ENCODE data around the gene CACYBP. TPM values are rescaled to one million over a fixed set of nuclear protein-coding genes. Genes with fewer than 3 reads are reported as not detected.

The CACYBP gene
- polyA plus RNA-seq, 1 donor (not counting 4 experiments of a cell fraction or from before 2014, with no cell fraction given) = 59.3 TPM

DNA sequence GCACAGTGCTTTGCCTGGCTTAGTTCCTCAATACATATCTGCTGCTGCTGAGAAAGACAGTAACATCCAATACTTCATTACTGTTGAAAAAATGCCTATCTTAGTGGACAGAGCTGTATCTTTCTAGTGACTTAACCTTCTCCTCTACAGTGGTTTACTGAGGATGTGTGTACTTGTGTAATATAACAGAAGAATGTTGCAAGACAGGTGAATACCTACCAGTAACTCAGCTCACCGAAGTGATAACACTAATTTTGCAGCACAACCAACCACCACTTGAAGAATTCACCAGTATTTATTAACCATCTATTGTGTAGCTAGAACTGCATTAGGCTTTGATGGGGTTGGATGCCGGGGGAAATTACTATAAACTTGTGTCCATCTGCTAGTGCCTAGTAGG lies 51.2 kb downstream of the CACYBP start:
- dilution Hi-C loops (cut with MboI; ENCODE audit: extremely low pct_ligation_motif_present, low sequenced_read_pairs) = no loop called here
- Histone ChIP-seq H3K4me2 (ENCODE audit: control insufficient read depth, extremely low read depth, insufficient read depth, low read depth, low read length) (no peak overlapping the region), H3K27me3 (ENCODE audit: control insufficient read depth, extremely low read depth, insufficient read depth, low read length) (peaks cover 4% of the 10 kb centered on the region)

DNA sequence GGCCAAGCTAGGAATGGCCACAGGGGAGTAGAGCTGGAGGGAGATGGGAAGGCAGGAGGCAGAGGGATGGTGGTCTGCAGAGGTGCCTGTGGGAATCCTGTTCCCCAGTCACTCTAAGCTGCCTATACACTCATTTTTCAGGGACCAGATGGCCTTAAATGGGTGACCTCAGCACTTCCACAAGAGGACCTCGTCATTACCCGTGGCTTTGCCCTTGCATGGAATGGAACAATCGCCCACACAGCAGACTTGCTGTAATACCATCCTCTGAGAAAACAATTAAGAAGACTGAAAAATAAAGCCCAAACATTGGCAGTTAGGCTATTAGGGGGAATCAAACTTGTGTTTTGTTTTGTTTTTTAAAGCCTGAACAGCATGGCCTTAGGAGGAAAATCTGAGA lies 55.0 kb downstream of the CACYBP start:
- dilution Hi-C loops (cut with MboI; ENCODE audit: extremely low pct_ligation_motif_present, low sequenced_read_pairs) = no loop called here
- Histone ChIP-seq H3K36me3 (ENCODE audit: control insufficient read depth in 2 of 2, extremely low read depth in 1 of 2, insufficient read depth in 2 of 2, low read length in 2 of 2) (no peaks in the 10 kb centered on the region), H3K79me2 (ENCODE audit: control insufficient read depth, insufficient read depth, low read length) (no peaks in the 10 kb centered on the region), H4K20me1 (ENCODE audit: control insufficient read depth, extremely low read depth, insufficient read depth, low read length) (no peaks in the 10 kb centered on the region), H3K27me3 (ENCODE audit: control insufficient read depth, extremely low read depth, insufficient read depth, low read length) (peaks cover 4% of the 10 kb centered on the region), H2AFZ (ENCODE audit: control insufficient read depth, low read length) (no peak overlapping the region), H3K4me2 (ENCODE audit: control insufficient read depth, extremely low read depth, insufficient read depth, low read depth, low read length) (no peak overlapping the region), H3K4me1 (ENCODE audit: control insufficient read depth, extremely low read depth, insufficient read depth, low read length) (no peaks in the 10 kb centered on the region), H3K4me3 (ENCODE audit: control insufficient read depth in 2 of 3, extremely low read depth in 1 of 3, insufficient read depth in 2 of 3, low read depth in 1 of 3, low read length in 3 of 3) (no peak overlapping the region), H3K27ac (ENCODE audit: control insufficient read depth, insufficient read depth, low read length) (no peak overlapping the region), H3K9me1 (ENCODE audit: control insufficient read depth, extremely low read depth, insufficient read depth, low read length) (no peaks in the 10 kb centered on the region), H3K9me3 (ENCODE audit: control insufficient read depth, low read depth, low read length) (no peaks in the 10 kb centered on the region), H3K9ac (ENCODE audit: control insufficient read depth, extremely low read depth, insufficient read depth, low read length) (no peak overlapping the region)
- FAIRE-seq = no peak
- TF ChIP-seq EZH2 (IDR thresholded peaks at IDR 0.05; ENCODE audit: low read length) = no peak
- TF ChIP-seq, protein P1, sequence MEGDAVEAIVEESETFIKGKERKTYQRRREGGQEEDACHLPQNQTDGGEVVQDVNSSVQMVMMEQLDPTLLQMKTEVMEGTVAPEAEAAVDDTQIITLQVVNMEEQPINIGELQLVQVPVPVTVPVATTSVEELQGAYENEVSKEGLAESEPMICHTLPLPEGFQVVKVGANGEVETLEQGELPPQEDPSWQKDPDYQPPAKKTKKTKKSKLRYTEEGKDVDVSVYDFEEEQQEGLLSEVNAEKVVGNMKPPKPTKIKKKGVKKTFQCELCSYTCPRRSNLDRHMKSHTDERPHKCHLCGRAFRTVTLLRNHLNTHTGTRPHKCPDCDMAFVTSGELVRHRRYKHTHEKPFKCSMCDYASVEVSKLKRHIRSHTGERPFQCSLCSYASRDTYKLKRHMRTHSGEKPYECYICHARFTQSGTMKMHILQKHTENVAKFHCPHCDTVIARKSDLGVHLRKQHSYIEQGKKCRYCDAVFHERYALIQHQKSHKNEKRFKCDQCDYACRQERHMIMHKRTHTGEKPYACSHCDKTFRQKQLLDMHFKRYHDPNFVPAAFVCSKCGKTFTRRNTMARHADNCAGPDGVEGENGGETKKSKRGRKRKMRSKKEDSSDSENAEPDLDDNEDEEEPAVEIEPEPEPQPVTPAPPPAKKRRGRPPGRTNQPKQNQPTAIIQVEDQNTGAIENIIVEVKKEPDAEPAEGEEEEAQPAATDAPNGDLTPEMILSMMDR (optimal IDR thresholded peaks at IDR 0.05 in 1 of 3, IDR thresholded peaks at IDR 0.05 in 1 of 3, conservative IDR thresholded peaks at IDR 0.05 in 1 of 3; ENCODE audit: extremely low read depth in 1 of 3, insufficient read depth in 2 of 3, low read length in 3 of 3) = no peak
- no peak for DNase-seq (ENCODE audit: low read depth, low spot score)

More for the DNA sequence above, 51.2 kb downstream of the CACYBP start:
- Histone ChIP-seq H3K9ac (ENCODE audit: control insufficient read depth, extremely low read depth, insufficient read depth, low read length) (no peak overlapping the region), H3K36me3 (ENCODE audit: control insufficient read depth in 2 of 2, extremely low read depth in 1 of 2, insufficient read depth in 2 of 2, low read length in 2 of 2) (no peaks in the 10 kb centered on the region), H3K4me1 (ENCODE audit: control insufficient read depth, extremely low read depth, insufficient read depth, low read length) (no peaks in the 10 kb centered on the region), H3K9me3 (ENCODE audit: control insufficient read depth, low read depth, low read length) (no peaks in the 10 kb centered on the region), H4K20me1 (ENCODE audit: control insufficient read depth, extremely low read depth, insufficient read depth, low read length) (no peaks in the 10 kb centered on the region), H3K27ac (ENCODE audit: control insufficient read depth, insufficient read depth, low read length) (no peak overlapping the region), H2AFZ (ENCODE audit: control insufficient read depth, low read length) (no peak overlapping the region), H3K4me3 (ENCODE audit: control insufficient read depth in 2 of 3, extremely low read depth in 1 of 3, insufficient read depth in 2 of 3, low read depth in 1 of 3, low read length in 3 of 3) (no peak overlapping the region), H3K79me2 (ENCODE audit: control insufficient read depth, insufficient read depth, low read length) (no peaks in the 10 kb centered on the region), H3K9me1 (ENCODE audit: control insufficient read depth, extremely low read depth, insufficient read depth, low read length) (no peaks in the 10 kb centered on the region)
- FAIRE-seq (no peak), DNase-seq (ENCODE audit: low read depth, low spot score) (no peak)
- no peak for TF ChIP-seq EZH2 (IDR thresholded peaks at IDR 0.05; ENCODE audit: low read length)
- TF ChIP-seq, protein P1 (optimal IDR thresholded peaks at IDR 0.05 in 1 of 3, IDR thresholded peaks at IDR 0.05 in 1 of 3, conservative IDR thresholded peaks at IDR 0.05 in 1 of 3; ENCODE audit: extremely low read depth in 1 of 3, insufficient read depth in 2 of 3, low read length in 3 of 3) = no peak

Small RNA genes lying within 50 kb of the gene (small RNA-seq; reads per million reads assigned to genes)
- 0 reads per million in 3 experiments for gene RF00019 (ENCODE audit: insufficient read length in 3 of 3, low read depth in 3 of 3, low replicate concordance in 1 of 3)
- gene RNU6-307P (ENCODE audit: insufficient read length in 3 of 3, low read depth in 3 of 3, low replicate concordance in 1 of 3) = 0 reads per million in 3 experiments

Other genes with a start within 250 kb of the CACYBP start
- gene MRPS14, start 23.5 kb downstream of the CACYBP start, polyA plus RNA-seq = 19.2 to 35.2 TPM (median 25.4 TPM) in 3 replicates
- not detected in 3 replicates for gene TNN, start 67.9 kb downstream of the CACYBP start, polyA plus RNA-seq
- 40.8 to 70.0 TPM (median 57.9 TPM) in 3 replicates for gene KIAA0040, start 192.8 kb downstream of the CACYBP start, polyA plus RNA-seq